ENCODE data around the gene EML6.

The EML6 gene

GRCh38 chr2:54750040-54750439, 26.6 kb downstream of the EML6 start:
- FAIRE-seq (no peak), DNase-seq (ENCODE audit: insufficient read length, low spot score) (no peak)

GRCh38 chr2:54752439-54752838, 29.0 kb downstream of the EML6 start:
- FAIRE-seq (no peak), DNase-seq (ENCODE audit: insufficient read length, low spot score) (no peak)

DNA sequence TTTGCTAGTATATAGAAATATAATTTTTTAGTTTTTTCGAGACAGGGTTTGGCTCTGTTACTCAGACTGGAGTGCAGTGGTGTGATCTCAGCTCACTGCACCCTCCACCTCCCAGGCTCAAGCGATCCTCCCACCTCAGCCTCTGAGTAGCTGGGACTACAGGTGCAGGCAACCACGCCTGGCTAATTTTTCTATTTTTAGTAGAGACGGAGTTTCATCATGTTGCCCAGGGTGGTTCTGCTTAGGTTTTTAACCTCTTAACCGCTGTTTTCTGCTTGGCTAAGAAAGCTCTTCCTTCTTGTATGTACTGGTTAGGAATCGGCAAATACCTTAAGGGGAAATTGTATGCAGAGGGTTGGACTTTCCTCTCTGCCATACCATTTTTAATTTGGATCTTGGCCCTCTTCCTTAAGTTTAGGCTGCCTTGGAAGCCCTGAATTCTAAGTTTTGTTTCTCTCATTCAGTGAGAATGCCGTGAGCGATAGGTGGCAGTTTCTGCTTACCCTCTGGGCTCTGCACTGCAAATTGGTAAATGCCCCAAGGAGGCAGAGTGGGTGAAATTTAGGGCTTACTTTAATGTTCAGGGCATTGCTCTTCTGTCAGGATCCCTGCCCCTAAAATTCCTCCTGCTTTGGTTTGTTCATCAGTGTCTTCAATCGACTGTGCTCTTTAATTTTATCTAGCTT, 32.3 kb downstream of the EML6 start:
- FAIRE-seq (no peak), DNase-seq (ENCODE audit: insufficient read length, low spot score) (no peak)

DNA sequence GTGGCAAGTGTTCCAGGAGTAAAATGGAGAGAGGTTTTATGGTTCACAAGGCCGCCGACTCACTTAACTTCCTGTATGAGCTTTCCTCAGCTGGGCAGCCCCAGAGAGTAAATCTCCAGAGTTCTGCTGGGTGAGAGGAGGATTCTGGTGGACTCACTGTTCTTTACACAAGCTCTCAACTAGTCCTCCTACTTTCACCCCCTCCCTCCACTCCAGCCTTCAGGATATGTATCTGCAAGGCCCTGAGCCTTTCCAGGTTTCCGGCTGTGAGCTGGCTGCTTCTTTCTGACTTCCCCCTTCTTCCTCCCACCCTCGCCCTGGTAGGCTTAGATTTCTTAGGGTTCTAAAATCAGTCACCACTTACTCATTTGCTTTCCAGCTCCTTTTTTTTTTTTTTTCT, 34.0 kb downstream of the EML6 start:
- DNase-seq (ENCODE audit: insufficient read length, low spot score) (no peak), FAIRE-seq (no peak)

DNA sequence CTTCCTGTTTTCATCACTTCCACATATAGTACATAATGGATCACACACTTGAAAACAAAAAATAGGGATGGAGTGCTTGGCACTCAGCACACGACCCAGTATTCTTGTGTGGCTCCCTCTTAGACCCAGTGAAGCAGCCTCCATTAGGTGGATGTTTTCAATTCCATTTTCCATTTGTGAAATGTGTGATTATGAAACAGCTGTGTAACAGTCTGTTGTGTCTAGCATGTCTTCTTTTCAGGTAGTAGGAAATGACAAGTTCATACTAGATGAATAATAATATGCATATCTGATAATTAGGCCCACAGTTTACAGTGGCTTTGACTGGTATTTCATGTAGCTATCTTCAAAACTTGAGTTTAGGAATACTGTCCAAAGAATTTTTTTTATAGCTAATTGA, 35.5 kb downstream of the EML6 start:
- DNase-seq (ENCODE audit: insufficient read length, low spot score) (no peak), FAIRE-seq (no peak)

GRCh38 chr2:54760310-54760709, 36.8 kb downstream of the EML6 start:
- no peak for FAIRE-seq
- no peak for DNase-seq (ENCODE audit: insufficient read length, low spot score)

DNA sequence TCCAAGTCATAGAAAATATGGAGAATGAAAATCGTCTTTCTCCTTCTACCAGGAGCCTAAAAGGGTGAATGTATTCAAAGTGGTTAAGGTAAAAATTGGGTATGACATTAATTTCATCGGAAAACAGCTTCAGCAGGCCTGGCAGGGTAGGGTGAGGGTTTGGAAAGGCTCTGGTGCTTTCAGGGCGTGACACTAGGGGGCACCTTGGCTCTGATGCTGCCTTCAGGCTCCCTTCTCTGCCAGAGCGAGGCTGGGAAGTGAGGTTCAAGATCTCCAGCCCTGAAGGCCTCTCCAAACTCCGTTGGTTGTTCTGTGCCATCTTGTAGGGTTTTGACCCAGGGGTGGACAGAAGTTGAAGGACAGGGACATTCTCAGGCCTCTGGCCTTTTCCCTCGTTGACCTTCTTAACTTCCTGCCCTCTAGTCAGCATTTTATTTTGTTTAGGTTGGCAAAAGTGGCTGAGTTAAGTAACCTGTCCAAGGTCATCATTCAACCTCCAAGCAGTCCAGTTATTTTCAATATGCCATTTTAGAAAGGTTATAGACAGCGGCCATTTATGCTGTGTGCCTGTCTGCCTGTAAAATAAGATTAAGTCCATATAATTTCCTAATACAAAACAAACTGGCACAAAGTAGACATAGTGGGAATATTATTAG, 40.3 kb downstream of the EML6 start:
- FAIRE-seq (no peak), DNase-seq (ENCODE audit: insufficient read length, low spot score) (no peak)

DNA sequence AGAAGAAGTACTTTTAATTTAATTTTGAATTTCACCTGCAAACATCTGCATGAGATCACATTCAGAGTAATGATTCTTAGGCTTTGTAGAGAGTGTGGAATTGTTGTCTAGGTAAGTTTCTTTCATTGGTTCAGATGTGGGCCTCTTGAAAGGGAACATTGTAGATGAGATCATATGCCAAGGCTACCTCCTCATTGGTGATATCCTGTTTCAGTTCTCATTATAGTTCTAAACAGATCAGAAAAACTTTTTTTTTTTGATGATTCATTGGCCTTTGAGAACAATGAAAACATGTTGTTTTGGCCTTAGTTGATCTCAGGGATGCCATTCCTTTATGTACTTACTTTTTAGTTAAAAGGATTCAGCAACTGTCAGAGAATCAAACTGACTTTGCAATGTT, 44.5 kb downstream of the EML6 start:
- DNase-seq (ENCODE audit: insufficient read length, low spot score) (peak; percentile 19), FAIRE-seq (peak; percentile 58)

GRCh38 chr2:54768772-54769428, 45.4 kb downstream of the EML6 start:
- DNase-seq (ENCODE audit: insufficient read length, low spot score) (no peak), FAIRE-seq (no peak)

GRCh38 chr2:54770211-54770610, 46.7 kb downstream of the EML6 start:
- FAIRE-seq (no peak), DNase-seq (ENCODE audit: insufficient read length, low spot score) (no peak)

GRCh38 chr2:54770676-54771075, 47.2 kb downstream of the EML6 start:
- peak; percentile 73 for FAIRE-seq
- DNase-seq (ENCODE audit: insufficient read length, low spot score), result no peak

GRCh38 chr2:54771166-54771885, 47.9 kb downstream of the EML6 start:
- FAIRE-seq, result peak; percentile 75
- peak; percentile 25 for DNase-seq (ENCODE audit: insufficient read length, low spot score)

DNA sequence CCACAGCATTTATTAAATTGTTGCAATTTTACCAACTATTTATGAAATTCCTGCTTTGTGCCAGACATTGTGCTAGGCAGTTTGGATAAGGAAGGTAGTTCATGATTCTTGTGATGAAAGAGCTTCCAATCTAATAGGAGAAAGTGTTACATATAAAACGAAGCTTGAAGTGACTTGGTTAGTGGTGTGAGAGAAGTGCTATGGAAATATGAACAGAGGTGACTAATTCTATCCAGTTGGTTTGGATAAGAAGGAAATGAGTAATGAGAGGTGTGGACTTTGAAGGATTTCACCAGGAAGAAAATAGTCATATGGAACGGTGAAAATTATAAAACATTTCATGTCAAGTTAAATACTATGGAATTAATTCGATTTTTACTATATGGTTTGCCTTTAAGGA, 48.6 kb downstream of the EML6 start:
- DNase-seq (ENCODE audit: insufficient read length, low spot score) (no peak), FAIRE-seq (no peak)

DNA sequence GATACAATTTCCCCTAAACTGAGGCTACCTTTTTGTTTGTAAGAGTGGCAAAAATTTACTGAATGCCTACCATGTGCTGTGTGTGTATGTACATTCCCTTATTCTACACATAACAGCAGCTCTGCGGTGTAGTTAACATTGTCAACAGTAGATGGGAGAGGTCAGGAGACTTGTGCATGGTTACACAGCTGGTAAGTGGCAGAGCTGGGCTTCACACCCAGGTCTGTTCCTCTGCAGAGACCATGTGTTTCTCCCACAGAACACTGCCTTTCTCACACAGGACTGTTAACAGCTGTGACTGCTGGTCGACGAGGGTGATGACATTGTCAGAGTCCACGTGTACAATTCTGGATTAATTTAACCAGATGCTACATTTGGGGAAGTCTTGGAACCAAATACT, 49.1 kb downstream of the EML6 start:
- DNase-seq (ENCODE audit: insufficient read length, low spot score) (no peak), FAIRE-seq (no peak)

DNA sequence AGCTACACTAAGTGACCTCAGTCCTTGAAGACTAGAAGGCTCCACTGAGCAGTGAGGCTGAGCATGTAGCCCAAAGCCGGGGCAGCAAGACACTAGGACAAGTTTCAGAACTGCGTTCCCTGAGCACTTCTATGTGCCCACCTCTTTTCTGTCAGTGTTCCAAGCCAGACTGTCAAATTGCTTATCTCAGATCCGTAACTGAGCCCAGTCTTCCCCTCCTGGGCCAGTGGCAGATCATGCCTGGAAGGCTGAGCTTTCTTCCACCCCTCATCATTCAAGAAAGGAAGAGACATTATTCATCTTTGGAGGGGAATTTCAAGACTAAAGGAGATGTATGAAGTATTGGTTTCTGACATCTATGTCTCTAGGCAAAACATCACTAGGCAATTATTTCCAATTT, 49.8 kb downstream of the EML6 start:
- FAIRE-seq (no peak), DNase-seq (ENCODE audit: insufficient read length, low spot score) (no peak)

- no peak for DNase-seq (ENCODE audit: insufficient read length, low spot score)
- FAIRE-seq, result no peak
Observed at GRCh38 chr2:54773838-54774237, 50.4 kb downstream of the EML6 start.

- FAIRE-seq, result no peak
- DNase-seq (ENCODE audit: insufficient read length, low spot score), result no peak
Observed at GRCh38 chr2:54775710-54776109, 52.2 kb downstream of the EML6 start.

DNA sequence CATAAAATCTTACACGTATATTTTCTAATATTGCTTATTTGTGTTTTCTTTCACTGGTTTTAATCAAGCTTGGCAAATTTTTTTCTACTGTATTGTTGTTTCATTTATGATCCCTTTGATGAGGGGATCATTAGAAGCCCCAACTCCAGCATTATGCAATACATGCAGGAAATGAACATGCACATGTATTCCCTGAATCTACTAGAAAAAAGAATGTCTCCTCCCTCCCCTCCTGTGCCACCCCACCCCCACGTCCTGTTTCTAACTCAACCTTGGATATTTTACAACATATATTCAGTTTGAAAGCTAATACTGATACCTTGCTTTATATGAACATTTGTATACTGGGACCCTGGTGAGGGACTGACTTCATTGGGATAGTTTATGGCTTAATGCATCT, 53.0 kb downstream of the EML6 start:
- FAIRE-seq (no peak), DNase-seq (ENCODE audit: insufficient read length, low spot score) (no peak)

DNA sequence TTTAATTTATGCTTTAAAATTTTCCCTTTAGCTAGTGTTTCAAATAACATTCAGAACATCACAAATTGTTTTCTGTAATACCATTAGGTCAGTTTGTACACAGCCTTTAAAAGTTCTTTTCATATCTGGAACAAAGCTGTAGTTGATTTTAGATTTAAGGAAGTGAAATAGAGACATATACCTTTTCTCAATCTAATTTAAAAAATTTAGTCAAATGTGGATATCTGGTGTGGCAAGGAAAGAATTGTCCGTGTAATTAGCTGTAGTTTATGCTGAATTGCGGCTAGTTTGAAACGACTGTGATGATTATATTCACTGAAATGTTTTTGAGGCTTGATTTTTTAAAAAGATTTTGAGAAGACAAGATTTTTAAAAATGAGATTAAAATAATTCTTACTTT, 59.9 kb downstream of the EML6 start:
- FAIRE-seq (no peak), DNase-seq (ENCODE audit: insufficient read length, low spot score) (no peak)

DNA sequence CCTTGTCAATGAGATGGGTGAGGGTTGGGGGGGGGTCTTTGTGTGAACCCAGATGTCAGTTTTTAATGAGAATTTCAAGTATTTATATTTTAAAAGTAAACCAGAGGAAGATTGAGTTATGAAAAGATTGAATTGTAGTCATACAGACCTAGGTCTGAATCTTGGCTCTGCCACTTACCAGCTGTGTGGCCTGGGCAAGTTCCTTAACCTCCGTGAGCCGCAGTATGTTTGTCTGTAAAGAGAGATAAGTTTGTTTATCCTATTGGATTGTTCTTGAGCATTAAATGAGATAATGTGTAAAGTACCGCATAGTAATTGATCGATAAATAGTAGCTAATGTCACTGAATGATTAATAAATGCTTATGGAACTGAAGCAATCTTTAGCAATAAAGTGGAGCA, 63.8 kb downstream of the EML6 start:
- no peak for DNase-seq (ENCODE audit: insufficient read length, low spot score)
- no peak for FAIRE-seq

DNA sequence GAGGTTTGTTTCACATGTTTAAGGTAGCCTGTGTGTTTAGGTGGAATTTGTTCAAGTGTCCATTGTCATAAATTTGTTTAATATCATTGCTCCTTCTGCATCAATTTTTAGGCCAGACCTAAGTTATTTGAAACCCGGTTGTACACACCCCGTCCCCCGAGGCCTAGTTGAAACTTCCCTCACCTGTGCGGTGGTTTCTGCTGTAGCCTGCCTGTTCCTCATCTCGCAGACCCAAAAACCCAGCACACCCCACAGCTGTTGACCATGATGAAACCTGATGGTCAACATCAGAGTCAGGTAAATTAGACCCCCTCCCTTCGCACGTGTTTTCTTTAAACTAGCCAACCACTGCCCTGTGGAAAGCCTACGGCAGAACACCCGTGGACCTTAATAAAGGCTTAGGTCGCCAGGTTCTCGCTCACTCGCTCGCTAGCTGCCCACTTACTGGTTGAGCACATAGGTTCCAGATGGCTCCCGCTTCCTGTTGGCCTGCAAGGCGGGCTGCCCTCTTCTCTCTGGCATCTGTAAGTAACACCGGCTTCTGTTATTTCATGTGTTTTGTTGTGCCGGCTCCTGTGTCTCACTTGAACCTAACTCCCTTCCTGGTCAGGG, 64.4 kb downstream of the EML6 start:
- DNase-seq (ENCODE audit: insufficient read length, low spot score) (no peak), FAIRE-seq (peak; percentile 9)

Data from HTR-8/SVneo (cell line).